Measurements from ENCODE around the gene SNX9. TPM values are rescaled to one million over a fixed set of nuclear protein-coding genes. Genes with fewer than 3 reads are reported as not detected.

The SNX9 gene
- polyA plus RNA-seq, 1 donor from 2014 or later = 7.0 TPM

GRCh38 chr6:157987788-157988699, 165.0 kb downstream of the SNX9 start:
- H3K27ac ChIP-seq (ENCODE audit: low read length) = no peak overlapping the region
- H3K4me3 ChIP-seq (ENCODE audit: low read length) = no peak overlapping the region
- TF ChIP-seq, protein P1, sequence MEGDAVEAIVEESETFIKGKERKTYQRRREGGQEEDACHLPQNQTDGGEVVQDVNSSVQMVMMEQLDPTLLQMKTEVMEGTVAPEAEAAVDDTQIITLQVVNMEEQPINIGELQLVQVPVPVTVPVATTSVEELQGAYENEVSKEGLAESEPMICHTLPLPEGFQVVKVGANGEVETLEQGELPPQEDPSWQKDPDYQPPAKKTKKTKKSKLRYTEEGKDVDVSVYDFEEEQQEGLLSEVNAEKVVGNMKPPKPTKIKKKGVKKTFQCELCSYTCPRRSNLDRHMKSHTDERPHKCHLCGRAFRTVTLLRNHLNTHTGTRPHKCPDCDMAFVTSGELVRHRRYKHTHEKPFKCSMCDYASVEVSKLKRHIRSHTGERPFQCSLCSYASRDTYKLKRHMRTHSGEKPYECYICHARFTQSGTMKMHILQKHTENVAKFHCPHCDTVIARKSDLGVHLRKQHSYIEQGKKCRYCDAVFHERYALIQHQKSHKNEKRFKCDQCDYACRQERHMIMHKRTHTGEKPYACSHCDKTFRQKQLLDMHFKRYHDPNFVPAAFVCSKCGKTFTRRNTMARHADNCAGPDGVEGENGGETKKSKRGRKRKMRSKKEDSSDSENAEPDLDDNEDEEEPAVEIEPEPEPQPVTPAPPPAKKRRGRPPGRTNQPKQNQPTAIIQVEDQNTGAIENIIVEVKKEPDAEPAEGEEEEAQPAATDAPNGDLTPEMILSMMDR (IDR thresholded peaks at IDR 0.05; ENCODE audit: poor library complexity, severe bottlenecking) = no peak
- no peak for TF ChIP-seq EZH2 (IDR thresholded peaks at IDR 0.05; ENCODE audit: borderline replicate concordance, insufficient read depth, low read length, poor library complexity, severe bottlenecking)
- TF ChIP-seq RAD21 (conservative IDR thresholded peaks at IDR 0.05) = no peak
- TF ChIP-seq MXI1 (conservative IDR thresholded peaks at IDR 0.05; ENCODE audit: poor library complexity, severe bottlenecking) = no peak
- no peak for TF ChIP-seq SMC3 (conservative IDR thresholded peaks at IDR 0.05; ENCODE audit: poor library complexity)
- TF ChIP-seq EP300 (conservative IDR thresholded peaks at IDR 0.05; ENCODE audit: poor library complexity, severe bottlenecking) = no peak
- TF ChIP-seq REST (IDR thresholded peaks at IDR 0.05; ENCODE audit: borderline replicate concordance) = no peak
- no peak overlapping the region for H3K9ac ChIP-seq (ENCODE audit: low read length)
- H3K9me3 ChIP-seq (ENCODE audit: low read length) = no peaks in the 10 kb centered on the region
- no peaks in the 10 kb centered on the region for H3F3A ChIP-seq (ENCODE audit: insufficient read depth, low read length, poor library complexity, severe bottlenecking)
- H3K4me2 ChIP-seq (ENCODE audit: low read length) = no peak overlapping the region
- no peaks in the 10 kb centered on the region for H3K9me2 ChIP-seq (ENCODE audit: insufficient read depth, low read length)
- no peaks in the 10 kb centered on the region for H4K20me1 ChIP-seq (ENCODE audit: insufficient read depth)
- peaks cover 2% of the 10 kb centered on the region for H3K27me3 ChIP-seq (ENCODE audit: insufficient read depth, low read depth, low read length)
- no peaks in the 10 kb centered on the region for H3K79me2 ChIP-seq (replicated peaks; ENCODE audit: insufficient read depth, low read length)
- H3K36me3 ChIP-seq (ENCODE audit: insufficient read depth, low read length) = no peaks in the 10 kb centered on the region
- no peak overlapping the region for H2AFZ ChIP-seq (ENCODE audit: low read depth, low read length)

GRCh38 chr6:157988700-157989063, 165.6 kb downstream of the SNX9 start:
- H3K9ac ChIP-seq (ENCODE audit: low read length) = no peak overlapping the region
- H3K9me3 ChIP-seq (ENCODE audit: low read length) = no peaks in the 10 kb centered on the region
- no peaks in the 10 kb centered on the region for H3K9me2 ChIP-seq (ENCODE audit: insufficient read depth, low read length)
- no peak overlapping the region for H3K27ac ChIP-seq (ENCODE audit: low read length)
- H3K4me2 ChIP-seq (ENCODE audit: low read length) = no peak overlapping the region
- H3K36me3 ChIP-seq (ENCODE audit: insufficient read depth, low read length) = no peaks in the 10 kb centered on the region
- TF ChIP-seq EZH2 (IDR thresholded peaks at IDR 0.05; ENCODE audit: borderline replicate concordance, insufficient read depth, low read length, poor library complexity, severe bottlenecking) (no peak), TAF1 (IDR thresholded peaks at IDR 0.05; ENCODE audit: low read depth) (no peak), REST (IDR thresholded peaks at IDR 0.05; ENCODE audit: borderline replicate concordance) (no peak), MXI1 (conservative IDR thresholded peaks at IDR 0.05; ENCODE audit: poor library complexity, severe bottlenecking) (no peak), SMC3 (conservative IDR thresholded peaks at IDR 0.05; ENCODE audit: poor library complexity) (no peak), EP300 (conservative IDR thresholded peaks at IDR 0.05; ENCODE audit: poor library complexity, severe bottlenecking) (no peak), POLR2AphosphoS5 (IDR thresholded peaks at IDR 0.05) (no peak), RAD21 (conservative IDR thresholded peaks at IDR 0.05) (no peak)
- TF ChIP-seq, protein P1 (IDR thresholded peaks at IDR 0.05; ENCODE audit: poor library complexity, severe bottlenecking) = no peak
- no peaks in the 10 kb centered on the region for H3K27me3 ChIP-seq (ENCODE audit: insufficient read depth, low read depth, low read length)
- H3K79me2 ChIP-seq (replicated peaks; ENCODE audit: insufficient read depth, low read length) = no peaks in the 10 kb centered on the region
- no peak overlapping the region for H3K4me3 ChIP-seq (ENCODE audit: low read length)
- no peaks in the 10 kb centered on the region for H3F3A ChIP-seq (ENCODE audit: insufficient read depth, low read length, poor library complexity, severe bottlenecking)
- no peak overlapping the region for H2AFZ ChIP-seq (ENCODE audit: low read depth, low read length)
- no peaks in the 10 kb centered on the region for H4K20me1 ChIP-seq (ENCODE audit: insufficient read depth)

Measured in neural cell (in vitro differentiated cells).